ENCODE results near the gene MBOAT1.

Gene MBOAT1

DNA sequence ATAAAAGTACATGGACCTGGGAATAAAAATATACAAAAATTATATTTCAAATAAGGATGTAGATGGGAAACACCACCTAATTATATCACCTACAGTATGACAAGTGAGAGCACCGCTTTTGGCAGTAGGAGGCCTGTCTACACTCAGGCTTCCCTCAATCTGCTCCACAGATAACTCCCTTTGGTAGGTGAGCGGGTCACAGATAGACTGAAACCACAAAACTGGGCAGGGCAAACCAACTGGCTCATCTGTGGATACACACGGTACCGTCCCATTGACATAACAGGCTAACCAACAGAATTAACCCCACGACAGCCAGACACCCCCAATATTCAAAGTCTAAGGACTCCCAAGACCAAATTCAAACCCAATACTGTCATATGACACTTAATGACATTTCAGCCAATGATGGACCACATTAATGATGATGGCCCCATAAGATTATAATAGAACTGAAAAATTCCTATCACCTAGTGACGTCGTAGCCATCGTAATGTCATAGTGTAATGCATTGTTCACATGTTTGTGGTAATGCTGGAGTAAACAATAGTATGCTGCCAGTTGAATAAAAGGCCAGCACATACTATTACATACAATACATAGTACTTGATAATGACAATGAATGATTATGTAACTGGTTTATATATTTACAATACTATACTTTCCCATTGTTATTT lies 109.7 kb downstream of the MBOAT1 start:
- no peak overlapping the region for H3K27ac ChIP-seq
- TF ChIP-seq CTCF (IDR thresholded peaks at IDR 0.05) (no peak), ZFX (IDR thresholded peaks at IDR 0.05; ENCODE audit: borderline replicate concordance) (no peak)

DNA sequence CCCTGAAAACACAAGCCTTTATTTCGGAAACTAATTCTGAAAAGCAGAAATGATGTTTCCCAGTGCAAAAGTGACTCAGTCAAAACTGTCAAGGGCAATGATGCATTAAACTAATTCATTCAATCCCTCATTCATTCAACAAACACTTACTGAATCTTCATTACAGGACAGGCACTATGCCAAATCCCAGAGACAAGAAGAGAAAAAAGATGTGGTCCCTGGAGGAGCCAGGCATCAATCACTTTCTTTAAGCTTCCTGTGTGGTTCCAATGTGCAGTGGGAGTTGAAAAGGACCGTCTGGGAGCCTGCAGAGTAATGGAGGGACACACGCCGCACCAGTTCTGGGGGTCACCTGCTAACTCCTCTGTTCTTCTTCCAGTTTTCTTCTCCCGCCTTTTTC lies 113.1 kb downstream of the MBOAT1 start:
- no peak for TF ChIP-seq ZFX (IDR thresholded peaks at IDR 0.05; ENCODE audit: borderline replicate concordance)
- no peak for TF ChIP-seq CTCF (IDR thresholded peaks at IDR 0.05)

DNA sequence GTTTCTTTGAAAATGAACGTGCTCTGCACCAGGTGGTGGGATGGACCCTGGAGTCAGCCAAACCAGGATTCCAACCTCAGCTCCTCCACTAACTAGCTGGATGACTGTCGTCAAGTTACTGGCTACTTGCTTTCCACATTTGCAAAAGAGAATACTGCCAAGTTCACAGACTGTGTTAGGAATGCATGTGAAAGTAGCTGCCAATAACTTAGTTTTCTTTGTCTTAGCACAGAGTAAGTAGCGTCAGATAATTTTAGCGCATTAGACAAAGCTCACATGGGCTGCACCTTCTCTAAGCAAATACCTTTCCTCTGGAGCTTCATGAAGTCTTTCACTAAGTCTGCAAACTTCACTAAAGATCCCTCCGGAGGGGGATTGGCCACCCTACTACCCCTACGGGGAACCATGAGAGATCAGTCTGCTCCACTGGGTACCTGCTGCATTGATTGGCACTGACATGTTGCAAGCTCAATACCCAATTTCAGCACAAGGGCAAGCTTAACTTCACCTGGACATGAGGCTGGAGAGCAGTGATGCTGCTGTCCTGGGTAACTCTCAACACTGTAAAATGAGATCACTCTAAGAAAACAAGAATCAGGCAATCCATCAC lies 113.9 kb downstream of the MBOAT1 start:
- H3K27ac ChIP-seq = no peak overlapping the region
- TF ChIP-seq CTCF (IDR thresholded peaks at IDR 0.05) (no peak), ZFX (IDR thresholded peaks at IDR 0.05; ENCODE audit: borderline replicate concordance) (no peak)

More for the DNA sequence above, 113.1 kb downstream of the MBOAT1 start:
- H3K27ac ChIP-seq = no peak overlapping the region

- no peak overlapping the region for H3K27ac ChIP-seq
- TF ChIP-seq ZFX (IDR thresholded peaks at IDR 0.05; ENCODE audit: borderline replicate concordance) = no peak
- no peak for TF ChIP-seq CTCF (IDR thresholded peaks at IDR 0.05)
Measured at GRCh38 chr6:20096536-20096935, 115.7 kb downstream of the MBOAT1 start.

DNA sequence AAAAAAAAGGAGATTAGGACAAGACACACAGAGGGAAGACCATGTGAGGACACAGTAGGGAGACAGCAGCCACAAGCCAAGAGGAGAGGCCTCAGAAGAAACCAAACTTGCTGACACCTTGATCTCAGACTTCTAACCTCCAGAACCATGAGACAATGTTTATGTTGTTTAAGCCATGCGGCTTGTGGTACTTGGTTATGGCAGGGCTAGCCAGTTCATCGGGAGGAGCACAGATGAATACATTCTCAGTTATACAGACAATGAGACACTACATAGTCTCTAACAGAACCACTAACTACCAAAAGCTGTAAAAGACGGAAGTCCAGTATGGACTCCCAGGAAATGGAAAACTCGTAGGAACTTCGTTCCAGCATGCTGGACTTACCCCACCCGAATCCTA lies 116.8 kb downstream of the MBOAT1 start:
- no peak overlapping the region for H3K27ac ChIP-seq
- no peak for TF ChIP-seq ZFX (IDR thresholded peaks at IDR 0.05; ENCODE audit: borderline replicate concordance)

- TF ChIP-seq ZFX (IDR thresholded peaks at IDR 0.05; ENCODE audit: borderline replicate concordance) = no peak
- TF ChIP-seq CTCF (IDR thresholded peaks at IDR 0.05) = peak; percentile 78
- H3K27ac ChIP-seq = no peak overlapping the region
Measured at GRCh38 chr6:20092071-20092566, 120.2 kb downstream of the MBOAT1 start.

DNA sequence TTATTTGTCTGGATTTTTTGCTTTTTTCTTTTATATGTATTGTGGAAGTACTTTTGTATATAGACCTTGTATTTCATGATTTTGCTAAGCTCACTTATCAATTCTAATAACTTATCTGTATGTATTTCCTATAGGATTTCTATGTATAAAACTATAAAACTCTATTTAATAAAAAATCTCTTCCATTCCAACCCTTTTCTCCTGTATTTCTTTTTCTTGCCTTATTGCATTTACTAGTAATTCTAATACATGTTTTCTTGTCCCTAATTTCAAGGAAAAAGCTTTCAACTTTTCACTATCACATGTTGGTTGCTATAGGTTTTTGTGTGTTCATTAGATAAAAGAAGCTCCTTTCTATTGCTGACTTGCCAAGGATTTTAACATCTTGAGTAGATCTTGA lies 125.3 kb downstream of the MBOAT1 start:
- no peak for TF ChIP-seq ZFX (IDR thresholded peaks at IDR 0.05; ENCODE audit: borderline replicate concordance)
- TF ChIP-seq CTCF (IDR thresholded peaks at IDR 0.05) = no peak
- H3K27ac ChIP-seq = no peak overlapping the region

Measured in 22Rv1 (cell line).